Measurements from ENCODE around the gene BFAR. TPM values are rescaled to one million over a fixed set of nuclear protein-coding genes. Genes with fewer than 3 reads are reported as not detected.

BFAR gene
- total and polyA plus RNA-seq, 10 of the 15 experiments (the other 5 are each of a cell fraction or from before 2014, with no cell fraction given) = 34.6 to 62.0 (median 43.4) TPM

DNA sequence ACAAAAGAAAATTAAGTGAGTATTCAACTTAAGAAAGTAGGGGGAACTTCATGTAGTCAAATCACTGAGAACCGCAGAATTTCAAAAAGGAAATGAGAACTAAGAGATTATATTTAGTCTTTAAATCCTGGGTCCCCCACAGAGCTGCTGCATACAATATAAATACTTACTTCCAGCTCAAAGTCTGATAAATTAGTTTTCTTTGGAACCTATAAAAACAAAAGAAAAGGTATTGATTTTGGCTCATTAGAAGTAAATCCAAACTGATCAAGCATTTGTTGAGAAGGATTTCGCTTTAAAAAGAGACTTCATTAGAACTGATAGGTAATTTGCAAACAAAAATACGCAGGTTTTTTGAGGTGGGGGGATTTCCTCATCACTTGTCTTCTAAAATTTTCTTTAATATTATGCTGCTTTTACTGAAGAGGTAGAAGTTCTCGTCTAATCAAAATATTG lies 24.6 kb upstream of the BFAR start (continued):
- TF ChIP-seq, protein P1, sequence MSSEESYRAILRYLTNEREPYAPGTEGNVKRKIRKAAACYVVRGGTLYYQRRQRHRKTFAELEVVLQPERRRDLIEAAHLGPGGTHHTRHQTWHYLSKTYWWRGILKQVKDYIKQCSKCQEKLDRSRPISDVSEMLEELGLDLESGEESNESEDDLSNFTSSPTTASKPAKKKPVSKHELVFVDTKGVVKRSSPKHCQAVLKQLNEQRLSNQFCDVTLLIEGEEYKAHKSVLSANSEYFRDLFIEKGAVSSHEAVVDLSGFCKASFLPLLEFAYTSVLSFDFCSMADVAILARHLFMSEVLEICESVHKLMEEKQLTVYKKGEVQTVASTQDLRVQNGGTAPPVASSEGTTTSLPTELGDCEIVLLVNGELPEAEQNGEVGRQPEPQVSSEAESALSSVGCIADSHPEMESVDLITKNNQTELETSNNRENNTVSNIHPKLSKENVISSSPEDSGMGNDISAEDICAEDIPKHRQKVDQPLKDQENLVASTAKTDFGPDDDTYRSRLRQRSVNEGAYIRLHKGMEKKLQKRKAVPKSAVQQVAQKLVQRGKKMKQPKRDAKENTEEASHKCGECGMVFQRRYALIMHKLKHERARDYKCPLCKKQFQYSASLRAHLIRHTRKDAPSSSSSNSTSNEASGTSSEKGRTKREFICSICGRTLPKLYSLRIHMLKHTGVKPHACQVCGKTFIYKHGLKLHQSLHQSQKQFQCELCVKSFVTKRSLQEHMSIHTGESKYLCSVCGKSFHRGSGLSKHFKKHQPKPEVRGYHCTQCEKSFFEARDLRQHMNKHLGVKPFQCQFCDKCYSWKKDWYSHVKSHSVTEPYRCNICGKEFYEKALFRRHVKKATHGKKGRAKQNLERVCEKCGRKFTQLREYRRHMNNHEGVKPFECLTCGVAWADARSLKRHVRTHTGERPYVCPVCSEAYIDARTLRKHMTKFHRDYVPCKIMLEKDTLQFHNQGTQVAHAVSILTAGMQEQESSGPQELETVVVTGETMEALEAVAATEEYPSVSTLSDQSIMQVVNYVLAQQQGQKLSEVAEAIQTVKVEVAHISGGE (CRISPR knock-in tag; IDR thresholded peaks at IDR 0.05) = no peak
- TF ChIP-seq NR2C2 (IDR thresholded peaks at IDR 0.05; ENCODE audit: borderline replicate concordance, control insufficient read depth, insufficient read length, low read depth) (no peak), NRF1 (conservative IDR thresholded peaks at IDR 0.05; ENCODE audit: low read depth, low read length) (no peak), SRF (IDR thresholded peaks at IDR 0.05; ENCODE audit: low read depth in 2 of 2, low read length in 2 of 2) (no peak), NFXL1 (IDR thresholded peaks at IDR 0.05; ENCODE audit: borderline replicate concordance) (no peak), JUNB (IDR thresholded peaks at IDR 0.05) (peak; percentile 77), IKZF1 (conservative IDR thresholded peaks at IDR 0.05) (no peak; the same call in 1 of the 2 replicates), TCF7 (IDR thresholded peaks at IDR 0.05; ENCODE audit: borderline replicate concordance) (no peak), ZSCAN29 (IDR thresholded peaks at IDR 0.05) (no peak), ZNF274 (IDR thresholded peaks at IDR 0.05; ENCODE audit: insufficient read depth, insufficient read length) (no peak), MEF2A (IDR thresholded peaks at IDR 0.05; ENCODE audit: insufficient read depth, low read depth, low read length) (peak; percentile 93), CBFB (IDR thresholded peaks at IDR 0.05; ENCODE audit: low read depth) (0 out of 2 replicates have a peak, but pooled peaks have one; percentile 40), TAF1 (IDR thresholded peaks at IDR 0.05; ENCODE audit: borderline replicate concordance, low read depth, low read length) (no peak)
- TF ChIP-seq, protein P2, sequence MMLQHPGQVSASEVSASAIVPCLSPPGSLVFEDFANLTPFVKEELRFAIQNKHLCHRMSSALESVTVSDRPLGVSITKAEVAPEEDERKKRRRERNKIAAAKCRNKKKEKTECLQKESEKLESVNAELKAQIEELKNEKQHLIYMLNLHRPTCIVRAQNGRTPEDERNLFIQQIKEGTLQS (IDR thresholded peaks at IDR 0.05; ENCODE audit: borderline replicate concordance, extremely low read depth, low read depth, low read length) = no peak
- TF ChIP-seq, protein P3, sequence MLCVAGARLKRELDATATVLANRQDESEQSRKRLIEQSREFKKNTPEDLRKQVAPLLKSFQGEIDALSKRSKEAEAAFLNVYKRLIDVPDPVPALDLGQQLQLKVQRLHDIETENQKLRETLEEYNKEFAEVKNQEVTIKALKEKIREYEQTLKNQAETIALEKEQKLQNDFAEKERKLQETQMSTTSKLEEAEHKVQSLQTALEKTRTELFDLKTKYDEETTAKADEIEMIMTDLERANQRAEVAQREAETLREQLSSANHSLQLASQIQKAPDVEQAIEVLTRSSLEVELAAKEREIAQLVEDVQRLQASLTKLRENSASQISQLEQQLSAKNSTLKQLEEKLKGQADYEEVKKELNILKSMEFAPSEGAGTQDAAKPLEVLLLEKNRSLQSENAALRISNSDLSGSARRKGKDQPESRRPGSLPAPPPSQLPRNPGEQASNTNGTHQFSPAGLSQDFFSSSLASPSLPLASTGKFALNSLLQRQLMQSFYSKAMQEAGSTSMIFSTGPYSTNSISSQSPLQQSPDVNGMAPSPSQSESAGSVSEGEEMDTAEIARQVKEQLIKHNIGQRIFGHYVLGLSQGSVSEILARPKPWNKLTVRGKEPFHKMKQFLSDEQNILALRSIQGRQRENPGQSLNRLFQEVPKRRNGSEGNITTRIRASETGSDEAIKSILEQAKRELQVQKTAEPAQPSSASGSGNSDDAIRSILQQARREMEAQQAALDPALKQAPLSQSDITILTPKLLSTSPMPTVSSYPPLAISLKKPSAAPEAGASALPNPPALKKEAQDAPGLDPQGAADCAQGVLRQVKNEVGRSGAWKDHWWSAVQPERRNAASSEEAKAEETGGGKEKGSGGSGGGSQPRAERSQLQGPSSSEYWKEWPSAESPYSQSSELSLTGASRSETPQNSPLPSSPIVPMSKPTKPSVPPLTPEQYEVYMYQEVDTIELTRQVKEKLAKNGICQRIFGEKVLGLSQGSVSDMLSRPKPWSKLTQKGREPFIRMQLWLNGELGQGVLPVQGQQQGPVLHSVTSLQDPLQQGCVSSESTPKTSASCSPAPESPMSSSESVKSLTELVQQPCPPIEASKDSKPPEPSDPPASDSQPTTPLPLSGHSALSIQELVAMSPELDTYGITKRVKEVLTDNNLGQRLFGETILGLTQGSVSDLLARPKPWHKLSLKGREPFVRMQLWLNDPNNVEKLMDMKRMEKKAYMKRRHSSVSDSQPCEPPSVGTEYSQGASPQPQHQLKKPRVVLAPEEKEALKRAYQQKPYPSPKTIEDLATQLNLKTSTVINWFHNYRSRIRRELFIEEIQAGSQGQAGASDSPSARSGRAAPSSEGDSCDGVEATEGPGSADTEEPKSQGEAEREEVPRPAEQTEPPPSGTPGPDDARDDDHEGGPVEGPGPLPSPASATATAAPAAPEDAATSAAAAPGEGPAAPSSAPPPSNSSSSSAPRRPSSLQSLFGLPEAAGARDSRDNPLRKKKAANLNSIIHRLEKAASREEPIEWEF (IDR thresholded peaks at IDR 0.05; ENCODE audit: insufficient replicate concordance, low read depth, low read length) = peak; percentile 67
- TF ChIP-seq, protein P4, sequence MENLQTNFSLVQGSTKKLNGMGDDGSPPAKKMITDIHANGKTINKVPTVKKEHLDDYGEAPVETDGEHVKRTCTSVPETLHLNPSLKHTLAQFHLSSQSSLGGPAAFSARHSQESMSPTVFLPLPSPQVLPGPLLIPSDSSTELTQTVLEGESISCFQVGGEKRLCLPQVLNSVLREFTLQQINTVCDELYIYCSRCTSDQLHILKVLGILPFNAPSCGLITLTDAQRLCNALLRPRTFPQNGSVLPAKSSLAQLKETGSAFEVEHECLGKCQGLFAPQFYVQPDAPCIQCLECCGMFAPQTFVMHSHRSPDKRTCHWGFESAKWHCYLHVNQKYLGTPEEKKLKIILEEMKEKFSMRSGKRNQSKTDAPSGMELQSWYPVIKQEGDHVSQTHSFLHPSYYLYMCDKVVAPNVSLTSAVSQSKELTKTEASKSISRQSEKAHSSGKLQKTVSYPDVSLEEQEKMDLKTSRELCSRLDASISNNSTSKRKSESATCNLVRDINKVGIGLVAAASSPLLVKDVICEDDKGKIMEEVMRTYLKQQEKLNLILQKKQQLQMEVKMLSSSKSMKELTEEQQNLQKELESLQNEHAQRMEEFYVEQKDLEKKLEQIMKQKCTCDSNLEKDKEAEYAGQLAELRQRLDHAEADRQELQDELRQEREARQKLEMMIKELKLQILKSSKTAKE (IDR thresholded peaks at IDR 0.05; ENCODE audit: low read depth, poor library complexity, severe bottlenecking) = peak; percentile 69

Data from GM12878 (cell line).